Esophagus muscularis mucosa (tissue), 4 donors: ENCODE results near the gene CRTAP. TPM values are rescaled to one million over a fixed set of nuclear protein-coding genes. Genes with fewer than 3 reads are reported as not detected.

Experiments used
- DNase-seq: peaks from one replicate; pipeline ENCODE4 v3.0.0-alpha.2; 2017; ENCODE audit errors: extremely low spot score
- H3K27ac ChIP-seq, 4 donors: fragments of 200-600 bp; sonication (generic); replicated peaks in 1 of 4; 1 replicate in 3 of 4; 2 replicates in 1 of 4; pipeline ENCODE4 v1.5.1; 2016 to 2019; ENCODE audit warnings: mild to moderate bottlenecking in 1 of 4
- H3K27me3 ChIP-seq, 4 donors: fragments of 200-600 bp; sonication (generic); one replicate each; pipeline versions ENCODE4 v1.5.1 to v1.6.0; 2016 to 2019
- H3K36me3 ChIP-seq, 4 donors: fragments of 200-600 bp; sonication (generic); one replicate each; pipeline ENCODE4 v1.5.1; 2016 to 2019
- H3K4me1 ChIP-seq, 4 donors: fragments of 200-600 bp; sonication (generic); one replicate each; pipeline ENCODE4 v1.5.1; 2016 to 2019
- H3K4me3 ChIP-seq, 4 donors: fragments of 200-600 bp; sonication (generic); 1 replicate in 2 of 4; 2 replicates in 2 of 4; pipeline ENCODE4 v1.5.1; 2016 to 2019; ENCODE audit warnings: mild to moderate bottlenecking in 4 of 4, moderate library complexity in 1 of 4
- H3K9me3 ChIP-seq, 4 donors: fragments of 200-600 bp; sonication (generic); 1 replicate in 3 of 4; 2 replicates in 1 of 4; pipeline ENCODE4 v1.5.1; 2016 to 2019
- CTCF ChIP-seq, 3 experiments: fragments of 200-600 bp in 2 of 3; fragments of 450-650 bp in 1 of 3; sonication (generic) in 2 of 3; IDR thresholded peaks; one replicate each; pipeline ENCODE4 v1.5.1; 2017 to 2019; ENCODE audit warnings: antibody characterized with exemption in 3 of 3, mild to moderate bottlenecking in 2 of 3, moderate library complexity in 1 of 3
- EP300 ChIP-seq: sonication (generic); formaldehyde crosslinking; IDR thresholded peaks from one replicate; pipeline ENCODE4 v1.6.1; 2017; ENCODE audit warnings: antibody characterized with exemption
- POLR2A ChIP-seq: fragments of 450-650 bp; IDR thresholded peaks from one replicate; pipeline ENCODE4 v1.6.1; 2017; ENCODE audit warnings: antibody characterized with exemption, moderate library complexity, mild to moderate bottlenecking, low read depth
- POLR2AphosphoS5 ChIP-seq, 2 donors: sonication (generic); formaldehyde crosslinking; IDR thresholded peaks; one replicate each; pipeline ENCODE4 v1.6.1; 2017; ENCODE audit warnings: antibody characterized with exemption in 2 of 2
- WGBS: methylation state at CpG from one replicate; pipeline ENCODE4 v1.1.5; 2018; 5-methylcytosine and 5-hydroxymethylcytosine counted together
- intact Hi-C: fragments of 100-400 bp; cut with DNase I; formaldehyde crosslinking; loops from one replicate; pipeline ENCODE4 v1.15.1; 2023
- total RNA-seq, 4 donors: library from RNA; depleted of rRNA; stranded (reverse); fragments of >200 nt; gene quantifications; one replicate each; pipeline versions ENCODE4 v1.1.0 to v1.2.1, GENCODE V29; 2016

The CRTAP gene
- total RNA-seq, 4 donors from 2014 or later = 187 to 282 (median 237) TPM

GRCh38 chr3:33139996-33140395 lies 26.2 kb downstream of the CRTAP start:
- 71% methylated on average over 2 of the region's 2 CpGs for WGBS
- Histone ChIP-seq H3K4me1 (no peaks in the 10 kb centered on the region), H3K27me3 (no peaks in the 10 kb centered on the region), H3K27ac (no peak overlapping the region), H3K9me3 (no peaks in the 10 kb centered on the region), H3K36me3 (peaks cover 42 to 81% (median 67%) of the 10 kb centered on the region in 4 donors), H3K4me3 (no peak overlapping the region)
- intact Hi-C loops = no loop called here
- no peak for TF ChIP-seq CTCF (IDR thresholded peaks at IDR 0.05)
- no peak for TF ChIP-seq POLR2AphosphoS5 (IDR thresholded peaks at IDR 0.05)
- TF ChIP-seq POLR2A = no peak
- no peak for TF ChIP-seq EP300
- no peak for DNase-seq

DNA sequence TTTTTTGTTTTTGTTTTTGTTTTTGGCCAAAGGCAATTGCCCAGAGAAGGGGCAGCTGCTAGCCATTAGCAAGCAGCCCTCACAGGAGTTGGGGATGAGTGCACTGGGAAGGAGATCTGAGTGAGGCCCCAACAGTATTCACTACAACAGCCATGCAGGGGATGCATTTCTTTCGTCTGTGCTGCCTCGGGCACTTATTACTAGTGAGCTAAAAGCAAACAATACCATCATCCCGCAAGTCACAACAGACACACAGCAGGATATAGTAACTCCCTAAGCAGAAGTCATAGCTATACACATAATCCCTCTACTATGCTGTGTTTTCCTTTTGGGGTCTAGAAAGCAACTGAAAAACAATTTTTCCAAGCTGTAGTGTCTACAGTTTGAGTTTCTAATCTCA lies 27.2 kb downstream of the CRTAP start:
- Histone ChIP-seq H3K27ac (no peak overlapping the region), H3K36me3 (peaks cover 35 to 79% (median 62%) of the 10 kb centered on the region in 4 donors), H3K9me3 (no peaks in the 10 kb centered on the region), H3K27me3 (no peaks in the 10 kb centered on the region), H3K4me3 (no peak overlapping the region), H3K4me1 (peaks cover 0 to 1% (median 0%) of the 10 kb centered on the region in 4 donors)
- intact Hi-C loops = no loop called here
- DNase-seq = peak; percentile 21
- no peak for TF ChIP-seq EP300
- TF ChIP-seq CTCF (IDR thresholded peaks at IDR 0.05) = no peak
- no peak for TF ChIP-seq POLR2A
- TF ChIP-seq POLR2AphosphoS5 (IDR thresholded peaks at IDR 0.05) = no peak
- 91% methylated on average over 3 of the region's 3 CpGs for WGBS

- Histone ChIP-seq H3K9me3 (no peaks in the 10 kb centered on the region), H3K27me3 (no peaks in the 10 kb centered on the region), H3K27ac (no peak overlapping the region), H3K4me1 (peaks cover 4 to 21% (median 14%) of the 10 kb centered on the region in 4 donors), H3K36me3 (peaks cover 29 to 59% (median 41%) of the 10 kb centered on the region in 4 donors), H3K4me3 (no peak overlapping the region)
- TF ChIP-seq POLR2AphosphoS5 (IDR thresholded peaks at IDR 0.05) (no peak), EP300 (no peak), POLR2A (no peak), CTCF (IDR thresholded peaks at IDR 0.05) (peak in 1 of 3 experiments; percentile 16)
- intact Hi-C loops = no loop called here
- DNase-seq = peak; percentile 50
- WGBS = 67% methylated on average over 1 of the region's 1 CpG
Observed at GRCh38 chr3:33144433-33144832, 30.6 kb downstream of the CRTAP start.

DNA sequence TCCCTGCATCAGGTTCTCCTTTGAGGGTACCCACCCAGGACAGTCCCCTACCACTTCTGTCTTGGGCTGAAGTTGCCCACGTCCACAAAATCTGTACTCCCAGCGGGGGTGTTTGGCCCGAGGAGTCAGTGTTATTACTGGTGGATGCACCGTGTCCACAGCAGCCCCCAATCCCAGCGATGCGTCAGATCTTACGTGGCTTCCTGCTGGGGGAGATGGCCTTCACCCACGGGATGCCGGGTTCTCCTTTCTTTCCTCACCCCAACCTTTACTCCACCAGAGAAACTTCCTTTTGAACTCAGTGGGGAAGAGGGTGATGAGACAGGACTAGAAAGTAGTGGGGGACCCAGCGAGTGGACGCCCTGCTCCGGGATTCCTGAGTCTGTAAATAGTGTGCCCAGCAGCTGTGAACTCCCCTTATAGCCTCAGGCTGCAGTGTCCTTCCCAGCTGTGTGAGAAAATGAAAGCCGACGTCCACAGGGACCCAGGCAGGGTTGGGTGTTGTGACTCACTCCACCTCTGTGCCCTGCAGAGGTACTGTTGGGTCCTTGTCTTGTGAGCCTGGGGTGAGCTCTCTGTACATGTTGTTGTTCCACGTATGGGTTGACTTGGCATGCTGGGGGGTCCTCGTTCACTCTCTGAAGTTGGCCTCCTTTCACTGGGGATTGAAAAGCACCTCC lies 31.5 kb downstream of the CRTAP start:
- H3K36me3 ChIP-seq = peaks cover 29 to 55% (median 39%) of the 10 kb centered on the region in 4 donors
- intact Hi-C loops = no loop called here
- no peak for TF ChIP-seq CTCF (IDR thresholded peaks at IDR 0.05)
- TF ChIP-seq POLR2AphosphoS5 (IDR thresholded peaks at IDR 0.05) = no peak
- no peak for TF ChIP-seq EP300
- TF ChIP-seq POLR2A = no peak

More for the DNA sequence above, 31.5 kb downstream of the CRTAP start:
- H3K27me3 ChIP-seq = no peaks in the 10 kb centered on the region
- H3K4me3 ChIP-seq = no peak overlapping the region
- DNase-seq = peak; percentile 78
- no peaks in the 10 kb centered on the region for H3K9me3 ChIP-seq
- WGBS = 90% methylated on average over 13 of the region's 16 CpGs
- H3K4me1 ChIP-seq = peaks cover 4 to 21% (median 14%) of the 10 kb centered on the region in 4 donors
- H3K27ac ChIP-seq = no peak overlapping the region
